Effector CD4-positive, alpha-beta T cell (primary cell): ENCODE results near the gene DNAJB6.

Experiments used
- DNase-seq: peaks from one replicate; pipeline ENCODE4 v3.0.0-alpha.2; 2020

Gene DNAJB6

GRCh38 chr7:157397036-157397720 lies 60.4 kb downstream of the DNAJB6 start:
- DNase-seq: no peak

- no peak for DNase-seq
These were observed 61.2 kb downstream of the DNAJB6 start for GRCh38 chr7:157397731-157398691.

- DNase-seq: no peak
These were observed 62.4 kb downstream of the DNAJB6 start for GRCh38 chr7:157399086-157399687.

GRCh38 chr7:157400171-157400860 lies 63.5 kb downstream of the DNAJB6 start:
- no peak for DNase-seq

- DNase-seq: no peak
These were observed 65.0 kb downstream of the DNAJB6 start for GRCh38 chr7:157401567-157402387.

- no peak for DNase-seq
These were observed 65.5 kb downstream of the DNAJB6 start for GRCh38 chr7:157402388-157402703.

DNA sequence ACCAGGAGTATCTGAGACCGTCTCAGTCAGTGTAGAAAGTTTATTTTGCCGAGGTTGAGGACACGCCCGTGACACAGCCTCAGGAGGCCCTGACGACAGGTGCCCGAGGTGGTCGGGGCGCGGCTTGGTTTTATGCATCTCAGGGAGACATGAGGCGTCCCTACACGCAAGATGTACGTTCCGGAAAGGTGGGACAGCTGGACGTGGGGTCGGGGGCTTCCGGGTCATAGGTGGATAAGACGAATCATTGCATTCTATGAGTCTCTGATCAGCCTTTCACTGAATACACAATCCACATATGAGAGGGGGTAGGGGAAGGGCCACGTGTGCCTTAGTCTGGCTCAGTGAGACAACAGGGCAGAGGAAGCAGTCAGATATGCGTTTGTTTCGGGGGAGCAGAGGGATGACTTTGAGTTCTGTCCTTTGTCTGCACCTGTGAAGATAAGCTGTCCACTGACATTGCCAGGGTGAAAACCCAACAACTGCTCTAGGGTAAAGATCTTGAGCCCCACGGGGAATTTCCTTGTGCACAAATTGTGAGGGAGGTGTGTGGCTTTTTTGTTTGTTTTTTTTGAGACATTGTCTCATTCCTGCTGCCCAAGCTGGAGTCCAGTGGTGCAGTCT lies 66.2 kb downstream of the DNAJB6 start:
- DNase-seq: no peak

DNA sequence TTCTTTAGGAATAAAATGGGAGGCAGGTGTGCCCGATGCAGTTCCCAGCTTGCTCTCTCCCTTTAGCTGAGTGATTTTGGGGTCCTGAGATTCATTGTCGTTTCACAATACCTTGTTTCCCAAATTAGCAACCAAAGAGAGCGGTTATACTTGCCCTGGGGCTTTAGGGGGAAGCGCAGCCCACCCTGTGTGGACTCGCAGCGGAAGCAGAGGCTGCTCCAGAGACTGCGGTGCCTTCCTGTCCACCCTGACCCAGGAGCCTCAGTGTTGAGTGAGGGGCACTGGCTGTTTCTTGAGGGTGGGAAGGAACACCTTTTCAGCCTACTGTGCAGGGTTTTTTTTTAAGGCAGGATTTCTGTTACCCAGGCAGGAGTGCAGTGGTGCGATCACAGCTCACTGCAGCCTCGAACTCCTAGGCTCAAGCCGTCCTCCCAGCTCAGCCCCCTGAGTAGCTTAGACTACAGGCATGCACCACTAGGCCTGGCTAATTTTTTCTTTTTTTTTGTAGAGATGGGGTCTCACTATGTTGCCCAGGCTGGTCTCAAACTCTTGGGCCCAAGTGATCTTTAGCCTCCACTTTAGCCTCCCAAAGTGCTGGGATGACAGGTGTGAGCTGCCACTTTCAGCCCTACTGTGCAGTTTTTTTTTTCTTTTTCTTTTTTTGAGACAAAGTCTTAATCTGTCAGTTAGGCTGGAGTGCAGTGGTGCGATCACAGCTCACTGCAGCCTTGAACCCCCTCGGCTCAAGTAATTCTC lies 67.0 kb downstream of the DNAJB6 start:
- no peak for DNase-seq

DNA sequence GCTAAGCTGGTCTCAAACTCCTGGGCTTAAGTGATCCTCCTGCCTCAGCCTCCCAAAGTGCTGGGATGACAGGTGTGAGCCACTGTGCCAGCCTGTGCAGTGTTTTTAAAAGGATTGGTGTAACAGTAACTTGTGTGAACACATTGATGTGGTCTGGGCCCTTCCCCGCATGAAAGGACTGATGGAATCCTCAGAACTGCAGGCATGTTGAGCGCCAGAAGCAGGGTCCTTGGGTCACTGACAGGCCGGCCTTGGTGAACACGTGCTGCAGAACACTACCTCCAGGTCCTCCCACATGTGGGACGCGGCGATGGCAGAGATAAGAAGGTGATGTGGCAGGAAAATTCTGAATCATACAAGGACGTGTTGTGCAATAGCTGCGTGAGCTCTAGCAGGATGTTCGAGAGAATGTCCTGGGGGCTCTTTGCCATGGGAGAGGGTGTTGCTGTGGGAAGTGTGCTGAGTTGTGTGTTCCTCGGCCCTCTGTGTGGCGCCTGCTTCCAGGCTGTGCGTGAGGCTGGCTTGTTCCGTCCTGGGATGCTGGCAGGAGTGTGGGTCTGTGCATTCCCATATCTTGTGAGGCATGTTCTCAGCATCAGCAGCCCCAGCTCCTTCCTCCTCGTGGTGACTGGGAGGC lies 68.2 kb downstream of the DNAJB6 start:
- no peak for DNase-seq

DNA sequence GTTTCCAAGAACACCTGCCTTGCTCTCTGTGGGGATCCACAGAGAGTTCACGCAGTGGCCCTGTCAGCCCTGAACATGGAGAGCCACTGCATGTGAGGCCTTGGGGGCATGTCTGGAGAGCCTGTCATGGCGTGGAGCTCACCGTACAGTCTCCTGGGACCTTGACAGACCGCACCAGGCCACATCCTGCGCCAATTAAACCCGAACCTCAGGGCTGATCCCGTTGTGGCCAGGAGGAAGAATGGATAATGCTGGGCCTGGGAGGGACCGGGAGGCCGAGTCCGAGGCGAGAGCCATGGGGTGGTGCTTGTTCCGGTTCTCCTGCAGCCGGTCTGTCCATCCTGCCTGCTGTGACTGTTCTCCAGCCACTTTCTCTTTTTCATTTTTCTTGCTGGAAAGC lies 68.7 kb downstream of the DNAJB6 start:
- DNase-seq: no peak

- DNase-seq: no peak
These were observed 69.4 kb downstream of the DNAJB6 start for GRCh38 chr7:157405914-157406810.

DNA sequence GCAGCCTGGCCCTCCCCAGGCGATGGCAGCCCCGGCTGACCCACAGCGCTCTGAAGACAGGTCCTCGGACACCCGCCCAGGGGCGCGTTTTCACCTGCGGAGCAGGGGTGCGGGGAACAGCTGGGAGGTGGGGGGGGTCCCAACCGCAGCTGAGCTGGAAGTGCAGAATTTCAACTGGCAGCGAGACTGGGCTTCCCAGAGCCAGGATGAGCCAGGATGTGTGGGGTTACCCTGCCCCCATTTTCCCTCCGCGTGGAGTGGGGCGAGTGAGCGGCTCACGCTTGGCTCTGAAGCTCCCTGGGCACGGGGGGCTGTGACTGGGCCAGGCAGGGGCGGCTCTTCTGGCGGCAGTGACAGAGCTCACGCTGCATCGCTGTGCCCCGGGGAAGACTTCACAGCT lies 70.2 kb downstream of the DNAJB6 start:
- no peak for DNase-seq

DNA sequence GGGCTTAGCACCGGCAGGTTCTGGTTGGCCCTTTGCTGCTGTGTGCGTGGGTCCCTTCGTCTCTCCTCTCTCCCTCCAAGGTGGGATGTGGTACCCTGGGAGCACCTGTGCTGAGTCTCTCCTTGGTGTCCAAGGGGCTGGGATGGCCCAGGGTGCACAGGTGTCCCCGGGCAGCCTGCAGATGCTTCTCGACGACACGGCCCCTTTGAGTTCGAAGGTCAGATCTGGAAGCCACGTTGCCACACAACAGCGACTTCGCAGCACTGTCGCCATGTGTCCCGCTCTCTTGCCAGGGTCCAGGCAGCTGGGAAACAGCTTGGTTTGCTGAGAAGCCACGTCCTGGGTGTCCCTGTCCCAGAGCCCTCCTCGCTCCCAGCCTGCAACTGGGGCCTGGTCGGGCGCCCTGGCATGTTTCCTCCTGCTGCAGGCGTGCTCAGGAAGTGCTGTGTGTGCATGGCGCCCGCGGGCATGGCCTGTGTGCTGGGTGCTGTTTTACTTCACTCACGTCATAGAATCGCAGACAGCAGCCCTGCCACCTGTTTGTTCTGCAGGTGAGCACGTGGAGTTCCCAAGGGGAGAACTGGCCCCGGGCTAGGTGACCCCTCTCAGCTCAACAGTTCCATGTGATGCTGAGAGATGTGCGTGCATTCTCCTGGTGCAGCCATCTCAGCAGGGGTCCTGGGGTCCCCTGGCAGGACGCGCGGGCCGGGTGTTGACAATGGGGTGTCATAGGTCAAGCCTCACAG lies 70.9 kb downstream of the DNAJB6 start:
- no peak for DNase-seq

DNA sequence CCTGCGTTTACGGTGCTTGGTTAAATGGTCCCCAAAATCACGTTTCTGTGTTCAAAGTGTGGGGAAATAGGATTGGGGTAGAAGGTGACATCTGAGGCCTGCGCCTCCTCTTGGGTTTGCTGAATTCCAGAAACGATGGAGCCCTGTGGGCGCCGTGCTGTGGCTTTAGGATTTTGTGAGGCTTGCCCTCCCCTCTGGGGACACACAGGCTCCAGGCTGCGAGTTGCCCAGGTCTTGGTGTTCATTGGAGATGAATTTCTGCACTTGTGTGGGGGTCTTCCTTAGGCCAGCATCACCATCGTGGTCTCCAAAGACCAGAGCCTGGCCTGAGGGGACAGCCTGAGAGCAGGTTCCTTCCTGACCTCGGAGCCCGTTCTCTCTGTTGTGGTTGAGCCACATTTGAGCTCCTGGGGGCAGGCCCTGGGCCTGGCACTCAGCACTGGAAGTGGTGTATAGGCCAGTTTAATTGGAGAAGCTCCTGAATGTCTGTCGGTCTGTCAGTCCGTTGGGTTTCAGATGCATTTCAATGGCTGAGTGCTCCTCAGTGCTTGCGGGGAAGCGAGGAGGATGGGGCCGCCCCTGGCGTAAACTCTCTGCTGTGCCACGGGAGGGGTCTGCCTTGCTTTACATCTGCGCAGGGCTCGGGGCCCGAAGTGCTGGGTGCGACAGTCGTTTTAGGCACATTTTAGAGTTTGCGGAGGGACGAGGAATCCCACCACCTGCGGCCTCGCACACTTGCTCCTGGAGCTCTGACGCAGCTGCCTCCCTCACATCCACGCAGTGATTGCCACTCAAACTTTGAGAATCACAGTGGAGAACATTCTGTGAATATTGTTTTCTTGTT lies 71.7 kb downstream of the DNAJB6 start:
- no peak for DNase-seq

- no peak for DNase-seq
These were observed 72.4 kb downstream of the DNAJB6 start for GRCh38 chr7:157409149-157409752.

- no peak for DNase-seq
These were observed 73.2 kb downstream of the DNAJB6 start for GRCh38 chr7:157409753-157410727.
